ENCODE data around the gene PDZRN3.
"Not testable (repeated sequence)": the region's sequence is repeated elsewhere in the genome, so short reads cannot be mapped to it uniquely, and the experiment has no call there.

PDZRN3 gene

DNA sequence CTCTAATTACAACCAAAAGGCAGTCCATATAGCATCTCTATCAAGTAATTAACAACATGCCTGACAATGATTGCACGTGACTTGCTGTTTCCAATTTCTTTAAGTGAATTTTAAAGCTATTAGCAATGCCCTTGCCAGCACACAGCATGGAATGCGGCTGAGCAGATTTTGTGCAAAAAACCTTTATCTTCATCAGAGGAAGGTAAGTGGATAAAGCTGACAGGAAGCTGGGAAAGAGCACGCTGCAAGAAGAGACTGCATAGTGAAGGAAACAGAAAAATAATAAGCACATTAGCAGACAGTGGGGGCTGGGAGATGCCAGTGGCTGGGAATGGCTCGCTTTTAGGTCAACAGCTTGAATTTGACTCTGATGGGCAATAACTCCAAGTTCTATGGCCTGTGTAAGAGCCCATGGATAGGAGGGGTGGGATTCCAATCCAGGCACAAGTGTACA lies 138.8 kb downstream of the PDZRN3 start:
- DNase-seq (ENCODE audit: low spot score): no peak

DNA sequence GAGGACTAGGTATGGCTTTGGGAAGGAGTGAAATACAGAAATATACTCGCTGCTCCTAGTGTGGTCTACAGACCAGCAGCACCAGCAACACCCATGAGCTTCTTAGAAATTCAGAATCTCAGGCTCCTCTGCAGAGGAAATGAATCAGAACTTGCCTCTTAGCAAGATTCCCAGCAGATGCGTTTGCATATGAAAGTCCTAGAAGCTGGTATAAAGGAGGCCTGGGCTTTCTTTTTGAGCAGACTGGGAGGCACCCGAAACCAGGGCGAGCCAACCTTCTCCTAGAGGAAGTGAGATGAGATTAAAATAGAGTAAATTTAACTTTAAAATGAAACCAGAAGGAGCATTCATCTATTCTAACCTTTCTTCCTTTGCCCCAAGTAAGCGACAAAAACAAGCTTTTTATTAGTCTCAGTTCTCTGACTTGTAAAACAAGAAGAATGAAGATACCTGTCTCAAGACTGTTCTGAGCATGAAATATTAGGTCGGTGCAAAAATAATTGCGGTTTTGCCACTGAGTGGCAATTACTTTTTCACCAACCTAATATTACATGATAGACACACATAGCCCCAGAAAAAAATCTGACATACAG lies 140.0 kb downstream of the PDZRN3 start:
- no peak for DNase-seq (ENCODE audit: low spot score)

DNA sequence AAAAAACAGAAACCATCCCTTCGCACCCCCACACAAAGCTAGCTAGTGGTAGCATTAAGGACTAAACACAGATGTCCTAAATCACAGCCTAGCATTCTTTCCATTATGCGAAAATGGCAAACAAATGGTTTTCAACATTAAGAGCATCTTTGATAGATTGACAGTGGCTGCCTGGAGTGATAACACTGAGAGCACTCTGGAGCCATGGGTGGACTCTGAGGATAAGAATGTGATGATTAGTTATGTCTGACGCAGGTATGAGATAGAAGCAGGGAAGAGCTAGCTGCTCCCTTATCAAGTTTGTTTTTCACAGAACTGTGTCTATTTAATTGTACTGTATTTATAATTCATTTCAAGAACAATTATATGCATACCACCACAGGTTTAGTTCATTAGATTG lies 142.9 kb downstream of the PDZRN3 start:
- DNase-seq (ENCODE audit: low spot score): no peak

DNA sequence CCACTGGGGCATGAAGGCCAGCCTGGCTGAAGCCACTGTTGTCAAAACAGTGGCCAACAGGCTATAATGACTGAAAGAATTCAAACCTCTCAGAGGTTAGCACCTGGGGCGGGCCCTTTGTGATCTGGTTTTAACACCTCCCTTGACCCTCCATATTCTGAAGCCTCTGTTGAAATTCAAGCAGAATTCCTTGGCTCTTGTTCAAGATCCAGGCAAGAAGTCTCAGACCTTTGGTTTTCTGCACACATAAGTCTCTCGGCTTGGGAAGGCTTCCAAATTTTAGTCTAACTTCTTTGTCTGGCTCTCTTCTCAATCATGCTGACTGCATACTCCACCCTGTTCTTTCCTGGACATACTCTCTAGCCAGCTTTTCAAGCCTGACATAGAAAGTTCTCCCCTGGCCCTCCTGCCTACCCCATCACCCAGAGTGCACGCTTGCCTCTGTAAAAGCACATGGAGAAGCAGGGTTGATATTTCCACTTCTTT lies 144.5 kb downstream of the PDZRN3 start:
- DNase-seq (ENCODE audit: low spot score): no peak

DNA sequence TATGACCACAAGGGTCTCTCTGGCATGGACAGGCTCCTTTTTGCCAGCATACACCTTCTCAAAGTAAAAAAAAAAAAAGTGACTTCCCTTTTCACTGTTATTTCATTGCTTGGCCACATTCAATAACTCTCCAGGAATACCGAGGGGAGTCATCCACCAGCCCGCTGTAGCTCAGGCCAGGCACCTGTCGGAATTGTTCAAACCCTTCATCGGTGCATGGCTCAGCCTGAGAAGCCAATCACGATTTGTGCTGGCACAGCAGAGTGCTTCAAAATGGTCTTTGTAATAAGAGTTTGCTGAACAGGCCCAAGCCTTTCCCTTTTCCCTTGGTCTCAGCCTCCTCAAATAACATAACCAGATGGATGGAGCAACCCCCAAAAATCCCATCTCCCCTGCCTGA lies 145.4 kb downstream of the PDZRN3 start:
- no peak for DNase-seq (ENCODE audit: low spot score)

DNA sequence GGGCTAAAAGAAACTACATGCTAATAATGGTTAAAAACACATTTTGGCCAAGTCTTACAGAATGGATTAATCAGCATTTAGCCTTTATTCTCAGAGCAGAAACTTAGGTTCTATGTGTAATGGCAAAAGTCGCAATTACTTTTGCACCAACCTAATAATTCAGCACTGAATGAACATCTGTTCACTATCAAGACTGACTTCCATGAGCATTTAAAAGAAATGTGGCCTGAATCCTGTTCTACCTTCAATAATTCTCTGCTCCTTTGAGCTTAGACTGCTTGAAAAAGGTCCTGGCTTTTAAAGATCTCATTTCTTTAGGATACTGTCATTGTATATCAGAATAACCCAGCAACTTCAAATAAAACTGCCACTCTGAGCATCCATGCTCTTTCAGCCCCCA lies 145.9 kb downstream of the PDZRN3 start:
- no peak for DNase-seq (ENCODE audit: low spot score)

DNA sequence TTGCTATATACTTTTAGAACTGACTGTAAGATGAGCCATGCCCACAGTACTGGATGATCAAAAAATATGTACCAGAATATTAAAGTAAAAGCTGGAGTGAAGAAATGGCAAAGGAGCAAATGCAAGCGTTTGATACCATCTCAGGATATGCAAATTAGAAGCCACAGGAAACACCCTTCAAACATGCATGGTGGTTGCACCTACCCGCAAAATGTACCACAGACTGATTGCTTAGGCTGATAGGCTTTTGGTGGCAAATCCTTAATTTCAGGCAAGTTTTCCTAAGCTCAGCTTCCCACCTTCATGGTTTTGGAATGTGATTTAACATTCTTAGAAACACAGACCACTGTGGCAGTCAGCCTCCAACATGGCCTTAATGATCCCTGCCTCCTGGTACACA lies 149.0 kb downstream of the PDZRN3 start:
- DNase-seq (ENCODE audit: low spot score): no peak

DNA sequence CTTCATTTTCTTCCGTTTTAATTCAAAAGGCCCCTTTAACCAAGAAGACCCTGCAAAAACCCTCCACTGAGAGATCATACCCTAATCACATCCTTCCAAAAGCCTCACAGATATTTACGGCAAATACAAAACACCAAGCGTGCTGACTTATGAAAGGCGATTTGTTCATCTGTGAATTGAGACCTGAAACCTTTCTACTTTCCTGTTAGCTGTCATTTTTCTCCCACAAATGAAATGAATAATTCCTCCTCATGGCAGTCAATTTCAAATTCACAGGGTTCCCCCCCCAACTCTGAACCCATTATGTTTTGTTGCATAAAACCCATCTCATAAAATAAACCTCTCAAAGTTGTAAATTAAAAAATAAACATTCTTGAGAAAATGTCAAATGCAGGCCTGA lies 149.6 kb downstream of the PDZRN3 start:
- DNase-seq (ENCODE audit: low spot score): no peak

DNA sequence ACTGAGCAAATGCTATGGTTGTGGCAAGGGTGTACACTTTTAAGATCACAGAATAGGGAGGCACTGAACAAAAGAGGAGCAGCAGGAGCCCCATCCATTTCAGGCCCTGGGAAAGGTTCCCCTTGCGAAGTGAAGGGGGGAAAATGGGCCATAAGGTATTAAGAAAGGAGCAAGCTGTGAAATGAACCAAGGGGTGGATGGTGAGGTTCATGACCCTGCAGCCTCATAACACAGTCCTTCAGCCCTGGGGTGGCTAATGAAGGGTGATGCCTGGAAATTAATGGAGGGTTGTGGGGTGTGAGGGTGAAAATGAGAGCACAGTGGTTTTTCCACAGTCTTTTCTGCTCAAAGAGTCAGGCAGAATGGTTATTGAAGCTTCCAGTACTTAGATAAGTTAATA lies 150.1 kb downstream of the PDZRN3 start:
- DNase-seq (ENCODE audit: low spot score): no peak

DNA sequence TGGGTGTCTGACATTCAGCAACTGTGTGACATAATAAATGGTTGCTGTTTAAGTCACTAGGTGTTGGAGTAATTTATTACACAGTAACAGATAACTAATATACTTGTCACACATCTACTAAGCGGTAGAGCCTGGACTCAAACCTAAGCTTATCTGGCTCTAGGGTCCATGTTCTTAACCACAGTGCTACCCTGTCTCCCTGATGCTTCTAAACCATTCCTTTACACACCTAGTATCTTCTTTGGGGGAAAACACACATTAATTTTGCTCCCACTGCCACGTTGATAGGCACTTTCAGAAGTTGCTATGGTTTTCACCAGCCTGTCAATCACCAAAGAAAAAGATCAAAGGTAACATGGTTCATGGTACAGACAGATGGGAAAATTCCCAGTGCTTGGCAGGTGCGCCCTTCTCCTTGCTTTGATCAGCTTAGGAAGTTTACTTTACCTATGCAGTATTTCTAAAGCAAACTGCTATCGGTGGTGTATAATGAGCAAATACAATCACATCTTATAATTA lies 150.8 kb downstream of the PDZRN3 start:
- DNase-seq (ENCODE audit: low spot score): no peak

DNA sequence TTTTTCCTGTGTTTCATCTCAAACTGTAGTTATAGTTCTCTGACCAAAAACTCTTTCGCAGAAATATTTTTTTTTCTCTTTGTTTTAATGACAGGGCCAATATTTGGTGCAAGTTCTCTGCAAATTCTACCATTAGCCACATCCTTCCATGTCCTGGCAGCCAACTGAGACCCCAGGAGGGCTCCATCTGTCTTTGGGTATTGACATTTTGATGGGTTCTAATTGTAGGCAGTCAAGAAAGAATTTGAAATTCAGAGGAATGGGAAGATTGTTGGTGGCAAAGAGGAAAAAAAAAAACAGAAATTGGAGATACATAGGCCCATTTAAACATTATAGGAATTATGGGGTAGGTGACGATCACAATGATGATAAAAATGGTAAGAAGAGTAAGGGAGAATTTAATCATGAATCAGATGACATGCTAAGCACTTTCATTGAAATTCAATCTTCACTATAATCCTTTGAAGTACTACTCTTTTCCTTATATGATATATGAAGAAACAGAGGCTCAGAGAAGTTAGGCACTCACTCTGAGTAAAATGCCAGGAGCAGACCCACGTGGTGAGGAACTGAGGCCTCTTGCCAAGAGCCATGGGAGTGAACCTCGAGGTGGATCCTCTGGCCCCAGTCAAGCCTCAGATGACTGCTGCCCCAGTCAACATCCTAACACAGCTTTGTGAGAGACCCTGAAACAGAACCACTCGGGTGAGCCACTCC lies 151.4 kb downstream of the PDZRN3 start:
- DNase-seq (ENCODE audit: low spot score): no peak

DNA sequence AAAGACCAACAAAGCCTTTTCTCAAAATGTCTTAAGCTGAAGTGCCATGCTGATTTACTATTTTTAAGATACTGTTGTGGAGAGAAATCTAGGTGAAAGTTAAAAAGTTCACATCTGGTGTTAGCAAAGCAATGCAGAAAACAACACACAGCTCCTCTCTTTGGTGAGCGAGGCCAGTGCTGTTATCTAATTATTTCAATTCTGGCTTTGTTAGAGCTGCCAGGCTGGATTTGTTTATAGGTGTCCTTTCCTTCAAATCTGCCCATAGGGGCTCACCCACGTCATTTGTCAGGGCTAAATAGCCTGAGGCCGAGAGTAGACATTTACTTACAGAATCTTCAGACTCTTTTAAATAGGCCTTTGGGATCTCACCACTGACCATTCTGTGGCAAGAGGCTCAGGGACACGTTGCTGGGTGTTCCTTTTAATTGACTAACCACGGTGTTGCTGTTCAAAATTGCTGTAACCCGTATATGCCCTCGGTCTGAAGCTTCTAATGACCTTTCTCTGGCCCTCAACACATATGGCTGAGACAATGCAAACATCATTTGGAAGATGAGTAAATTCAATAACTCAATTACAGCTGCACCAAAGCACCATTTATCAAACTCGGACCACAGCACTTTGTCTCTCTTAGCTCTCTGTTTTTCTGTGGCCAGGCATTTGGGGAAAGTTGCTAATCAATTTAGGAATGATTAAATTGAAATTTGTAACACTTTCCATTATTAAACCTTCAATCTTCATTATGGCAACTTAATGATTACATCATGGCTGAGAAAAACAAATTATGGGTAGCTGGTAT lies 152.6 kb downstream of the PDZRN3 start:
- no peak for DNase-seq (ENCODE audit: low spot score)

DNA sequence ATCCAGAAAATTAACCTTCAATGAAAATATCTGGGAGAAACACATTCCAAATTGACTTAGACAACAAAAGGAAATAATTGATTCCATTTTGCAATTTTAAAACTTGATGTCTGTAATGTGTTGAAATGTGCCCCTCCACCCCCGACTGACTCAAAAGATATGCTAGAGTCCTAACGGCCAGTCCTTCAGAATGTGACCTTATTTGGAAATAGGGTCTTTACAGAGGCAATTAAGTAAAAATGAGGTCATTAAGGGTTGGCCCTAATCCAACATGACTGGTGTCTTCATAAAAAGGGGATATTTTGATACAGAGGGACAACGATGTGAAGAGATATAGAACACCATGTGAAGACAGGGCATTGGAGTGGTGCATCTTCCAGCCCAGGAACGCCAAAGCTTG lies 153.9 kb downstream of the PDZRN3 start:
- DNase-seq (ENCODE audit: low spot score): no peak

DNA sequence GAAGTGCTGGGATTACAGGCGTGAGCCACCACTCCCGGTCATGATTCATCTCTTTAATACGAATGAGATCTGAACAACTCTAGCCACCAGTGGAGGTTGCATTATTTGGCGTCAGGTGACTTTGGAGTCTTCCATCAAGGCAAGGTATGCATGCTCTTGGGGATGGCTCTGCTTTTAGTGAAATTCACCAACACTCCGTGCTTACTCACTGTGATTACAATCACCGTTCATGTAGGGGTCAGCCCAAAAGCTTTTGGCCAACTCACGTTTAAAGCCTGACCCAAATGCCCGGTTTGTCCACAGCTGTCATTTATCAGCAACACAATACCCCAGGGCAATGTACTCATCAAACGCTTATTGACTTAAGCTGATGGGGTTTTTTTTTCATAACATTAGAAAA lies 155.4 kb downstream of the PDZRN3 start:
- no peak for DNase-seq (ENCODE audit: low spot score)

DNA sequence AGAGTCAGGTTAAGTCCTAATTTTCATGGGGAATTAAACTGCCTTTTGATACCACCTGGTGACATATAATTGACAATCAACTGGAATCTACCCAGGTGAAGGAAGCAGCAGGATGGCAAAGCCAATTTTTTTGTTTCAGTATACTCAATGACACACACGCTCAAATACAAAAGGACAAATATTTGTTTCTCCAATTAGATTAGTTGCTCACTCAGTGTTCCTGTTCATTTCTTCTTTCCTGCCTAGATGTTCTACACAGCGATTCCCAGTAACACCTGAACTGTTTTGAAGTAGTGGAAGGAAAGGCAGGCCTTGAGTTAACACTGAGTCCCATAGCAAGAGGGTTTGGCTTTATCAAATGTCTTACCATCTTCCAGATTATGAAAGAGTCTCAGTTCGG lies 157.5 kb downstream of the PDZRN3 start:
- no peak for DNase-seq (ENCODE audit: low spot score)

DNA sequence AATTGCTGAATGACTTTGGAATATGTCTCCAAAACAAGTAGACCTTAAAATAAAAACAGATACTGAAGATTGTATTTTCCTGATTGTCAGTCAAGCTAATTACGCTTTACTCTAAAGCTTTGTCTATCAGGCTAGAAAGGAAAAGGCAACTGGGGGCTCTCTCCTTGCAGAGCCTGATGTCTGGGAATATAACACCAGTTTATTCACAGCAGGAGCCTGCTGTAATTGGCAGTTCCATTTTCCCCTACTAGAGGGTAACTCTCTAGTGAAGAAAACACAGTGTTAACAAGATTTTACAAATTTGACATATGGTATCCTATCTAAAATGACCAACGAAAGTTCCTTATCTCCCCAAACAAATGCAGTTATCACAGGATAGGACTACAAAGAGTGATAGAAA lies 158.8 kb downstream of the PDZRN3 start:
- DNase-seq (ENCODE audit: low spot score): no peak

DNA sequence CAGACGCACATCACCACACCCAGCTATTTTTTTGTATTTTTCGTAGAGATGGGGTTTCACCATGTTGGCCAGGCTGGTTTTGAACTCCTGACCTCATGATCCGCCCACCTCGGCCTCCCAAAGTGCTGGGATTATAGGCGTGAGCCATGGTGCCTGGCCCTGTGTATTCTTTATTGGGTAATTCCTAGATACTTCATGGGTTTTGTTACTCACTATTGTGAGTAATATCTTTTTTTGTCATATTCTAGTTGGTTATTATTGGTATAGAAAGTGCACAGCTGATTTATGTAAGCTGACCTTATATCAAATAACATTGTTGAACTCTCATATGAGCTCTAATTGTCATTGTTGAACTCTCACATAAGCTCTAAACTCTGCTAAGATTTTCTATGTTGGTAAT lies 160.6 kb downstream of the PDZRN3 start:
- DNase-seq (ENCODE audit: low spot score): not testable (repeated sequence)

DNA sequence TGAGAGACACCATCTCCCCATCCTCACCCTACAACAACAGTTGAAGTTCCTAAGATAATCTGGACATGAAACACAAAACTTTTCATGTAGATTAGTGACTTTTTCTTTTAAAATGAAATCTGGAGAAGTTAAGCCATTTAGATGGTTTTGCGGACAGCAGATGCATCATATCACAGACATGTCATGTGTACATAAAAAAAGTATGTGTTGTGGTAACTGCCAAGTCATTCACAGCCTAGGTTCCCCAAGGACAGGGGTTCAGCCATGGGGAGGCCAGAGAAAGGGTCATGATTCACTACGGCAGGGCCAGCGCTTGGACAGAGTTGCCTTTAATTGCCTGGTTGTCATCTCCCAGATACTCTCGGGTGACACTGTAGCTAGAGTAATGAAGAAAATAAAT lies 163.2 kb downstream of the PDZRN3 start:
- no peak for DNase-seq (ENCODE audit: low spot score)

DNA sequence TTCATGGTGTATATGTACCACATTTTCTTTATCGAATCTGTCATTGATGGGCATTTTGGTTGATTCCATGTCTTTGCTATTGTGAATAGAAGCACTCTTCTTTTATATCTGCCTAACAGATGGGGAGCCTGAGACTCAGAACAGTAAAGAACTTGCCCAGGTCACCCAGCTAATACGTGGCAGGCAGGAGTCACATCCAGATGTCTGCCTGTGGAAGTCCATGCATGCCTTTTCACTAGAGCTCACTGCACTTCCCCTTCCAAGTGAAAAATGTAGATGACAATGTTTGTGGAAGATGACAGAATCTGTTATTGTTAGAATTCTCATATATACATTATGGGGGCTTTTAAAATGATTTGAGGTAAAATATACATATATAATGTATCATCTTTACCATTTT lies 165.0 kb downstream of the PDZRN3 start:
- no peak for DNase-seq (ENCODE audit: low spot score)

DNA sequence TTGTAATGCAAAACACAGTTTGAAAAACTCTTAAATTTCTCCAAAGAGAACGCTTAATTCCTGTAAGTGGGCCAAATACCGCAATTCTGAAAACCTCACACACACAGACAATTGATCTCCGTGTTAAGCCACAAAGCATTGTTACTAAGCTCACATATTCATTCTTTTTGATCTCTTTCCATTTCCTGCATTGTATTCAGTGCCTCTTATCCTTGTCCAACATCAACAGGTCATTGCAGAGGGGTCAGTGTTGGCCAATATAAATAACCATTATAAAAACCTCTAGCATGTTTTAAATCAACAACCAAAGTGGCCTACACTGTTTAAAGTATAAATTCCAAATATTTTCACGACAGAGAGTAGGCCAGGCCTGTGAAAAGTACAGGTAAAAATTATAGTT lies 171.1 kb downstream of the PDZRN3 start:
- DNase-seq (ENCODE audit: low spot score): no peak

DNA sequence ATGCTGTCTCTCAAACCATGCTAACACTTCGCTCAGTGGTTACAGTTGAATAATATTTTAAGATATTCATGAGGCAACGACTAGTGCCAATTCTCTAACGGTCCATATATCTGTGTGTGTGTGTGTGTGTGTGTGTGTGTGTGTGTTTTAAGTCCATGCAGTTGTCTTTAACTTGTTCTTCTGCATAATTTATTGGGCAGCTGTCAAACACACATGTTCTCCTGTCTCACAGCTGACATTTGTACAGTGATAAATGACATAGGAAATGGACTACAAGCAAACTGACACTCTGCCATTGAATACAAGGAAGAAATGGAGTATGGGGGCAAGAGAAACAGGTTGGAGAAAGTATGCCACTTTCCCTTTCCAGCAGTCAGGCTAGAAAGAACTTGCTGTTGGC lies 172.0 kb downstream of the PDZRN3 start:
- DNase-seq (ENCODE audit: low spot score): no peak

DNA sequence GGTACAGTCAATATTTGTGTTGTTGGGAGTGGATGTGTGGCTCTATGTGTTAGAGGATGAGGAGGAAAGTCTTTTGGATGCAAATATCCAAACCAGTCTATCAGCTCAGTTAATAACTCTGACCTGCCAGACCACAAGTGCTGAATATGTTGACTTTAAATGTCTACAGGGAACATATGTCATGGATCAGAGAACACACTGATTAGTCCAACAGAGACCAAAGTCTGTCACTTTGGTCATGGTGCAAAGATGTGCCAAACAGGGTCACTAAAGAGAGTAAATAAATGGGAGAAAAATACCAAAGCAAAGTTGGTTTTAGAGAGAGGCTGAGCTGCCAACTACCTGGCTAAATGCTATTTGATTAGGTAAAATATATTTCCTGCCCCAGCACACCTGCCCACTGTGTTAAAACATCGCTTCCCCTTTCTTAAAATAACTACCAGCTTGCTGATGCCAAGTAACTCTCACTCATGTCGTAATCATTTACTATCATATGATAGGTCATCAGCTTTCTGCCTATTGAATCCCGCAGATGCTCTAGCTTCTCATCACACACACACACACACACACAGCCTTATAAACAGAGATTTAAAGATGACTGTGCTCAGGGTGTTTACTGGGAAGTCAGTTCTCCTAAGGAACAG lies 173.3 kb downstream of the PDZRN3 start:
- no peak for DNase-seq (ENCODE audit: low spot score)
